ENCODE data around the gene LAMC2. TPM values are rescaled to one million over a fixed set of nuclear protein-coding genes. Genes with fewer than 3 reads are reported as not detected.

The LAMC2 gene
- 24.9 TPM for total RNA-seq
- long read RNA-seq, full-length matches to known transcripts, result 20 of 56 reads
- long read RNA-seq, partial matches to known transcripts, result 30 of 56 reads
- long read RNA-seq, other reads (novel, unspliced or antisense), result 6 of 56 reads

DNA sequence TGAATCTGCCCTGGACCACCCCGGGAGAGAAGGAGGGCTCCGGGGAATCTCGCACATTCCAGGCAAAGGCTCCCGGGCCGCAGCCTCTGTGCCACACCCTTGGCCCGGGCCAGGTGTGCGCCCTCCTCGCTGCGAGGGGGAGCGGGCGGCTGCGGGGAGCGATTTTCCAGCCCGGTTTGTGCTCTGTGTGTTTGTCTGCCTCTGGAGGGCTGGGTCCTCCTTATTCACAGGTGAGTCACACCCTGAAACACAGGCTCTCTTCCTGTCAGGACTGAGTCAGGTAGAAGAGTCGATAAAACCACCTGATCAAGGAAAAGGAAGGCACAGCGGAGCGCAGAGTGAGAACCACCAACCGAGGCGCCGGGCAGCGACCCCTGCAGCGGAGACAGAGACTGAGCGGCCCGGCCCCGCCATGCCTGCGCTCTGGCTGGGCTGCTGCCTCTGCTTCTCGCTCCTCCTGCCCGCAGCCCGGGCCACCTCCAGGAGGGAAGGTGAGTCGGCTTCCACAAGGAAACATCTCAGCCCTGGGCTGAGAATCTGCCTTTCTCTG is at the start of gene LAMC2:
Gene LAMC2 (plus strand): TSS at position 324 of the 550 bp plus-strand sequence. CDS start 89 bp downstream, at position 413.
- peak within 1 kb of the TSS; percentile 61 for H3K27ac ChIP-seq
- no peaks in the 10 kb centered on the region for H3K27me3 ChIP-seq (ENCODE audit: low read depth)
- peak; percentile 95 to 98 for ATAC-seq
- H3K9me3 ChIP-seq, result no peaks in the 10 kb centered on the region
- peaks cover 4% of the 10 kb centered on the region for H3K4me1 ChIP-seq
- H3K4me3 ChIP-seq, result peak within 1 kb of the TSS; percentile 50
- intact Hi-C loops (cut with DNase I), result no loop called here
- DNase-seq, result peak; percentile 72
- TF ChIP-seq, protein P1, sequence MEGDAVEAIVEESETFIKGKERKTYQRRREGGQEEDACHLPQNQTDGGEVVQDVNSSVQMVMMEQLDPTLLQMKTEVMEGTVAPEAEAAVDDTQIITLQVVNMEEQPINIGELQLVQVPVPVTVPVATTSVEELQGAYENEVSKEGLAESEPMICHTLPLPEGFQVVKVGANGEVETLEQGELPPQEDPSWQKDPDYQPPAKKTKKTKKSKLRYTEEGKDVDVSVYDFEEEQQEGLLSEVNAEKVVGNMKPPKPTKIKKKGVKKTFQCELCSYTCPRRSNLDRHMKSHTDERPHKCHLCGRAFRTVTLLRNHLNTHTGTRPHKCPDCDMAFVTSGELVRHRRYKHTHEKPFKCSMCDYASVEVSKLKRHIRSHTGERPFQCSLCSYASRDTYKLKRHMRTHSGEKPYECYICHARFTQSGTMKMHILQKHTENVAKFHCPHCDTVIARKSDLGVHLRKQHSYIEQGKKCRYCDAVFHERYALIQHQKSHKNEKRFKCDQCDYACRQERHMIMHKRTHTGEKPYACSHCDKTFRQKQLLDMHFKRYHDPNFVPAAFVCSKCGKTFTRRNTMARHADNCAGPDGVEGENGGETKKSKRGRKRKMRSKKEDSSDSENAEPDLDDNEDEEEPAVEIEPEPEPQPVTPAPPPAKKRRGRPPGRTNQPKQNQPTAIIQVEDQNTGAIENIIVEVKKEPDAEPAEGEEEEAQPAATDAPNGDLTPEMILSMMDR (IDR thresholded peaks at IDR 0.05), result peak; percentile 29
- H3K36me3 ChIP-seq, result no peaks in the 10 kb centered on the region

DNA sequence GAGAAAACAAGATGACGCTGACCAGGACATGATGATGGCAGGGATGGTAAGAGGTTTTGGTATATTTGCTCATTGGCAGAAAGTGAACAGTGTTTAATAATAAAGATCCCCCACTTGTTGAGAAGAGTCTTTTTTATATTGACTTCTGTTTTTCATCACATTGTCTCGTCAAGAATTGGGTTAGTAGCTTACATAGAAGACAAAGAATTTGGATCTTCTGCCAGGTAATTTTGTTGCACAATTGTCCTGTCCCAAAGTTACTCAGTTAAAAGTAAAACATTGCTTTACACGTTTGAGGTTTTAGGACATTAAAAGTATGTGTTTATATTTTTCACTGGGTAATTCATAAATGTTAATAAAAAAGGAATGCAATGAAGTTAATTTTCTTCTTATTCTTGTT is 48.3 kb upstream of the LAMC2 start:
- Histone ChIP-seq H3K4me1 (peaks cover 15% of the 10 kb centered on the region), H3K27me3 (ENCODE audit: low read depth) (no peaks in the 10 kb centered on the region), H3K9me3 (no peaks in the 10 kb centered on the region), H3K36me3 (peaks cover 77% of the 10 kb centered on the region), H3K27ac (no peak overlapping the region), H3K4me3 (no peak overlapping the region)
- ATAC-seq, result no peak
- TF ChIP-seq, protein P1 (IDR thresholded peaks at IDR 0.05), result no peak
- no peak for DNase-seq
- intact Hi-C loops (cut with DNase I), result no loop called here

DNA sequence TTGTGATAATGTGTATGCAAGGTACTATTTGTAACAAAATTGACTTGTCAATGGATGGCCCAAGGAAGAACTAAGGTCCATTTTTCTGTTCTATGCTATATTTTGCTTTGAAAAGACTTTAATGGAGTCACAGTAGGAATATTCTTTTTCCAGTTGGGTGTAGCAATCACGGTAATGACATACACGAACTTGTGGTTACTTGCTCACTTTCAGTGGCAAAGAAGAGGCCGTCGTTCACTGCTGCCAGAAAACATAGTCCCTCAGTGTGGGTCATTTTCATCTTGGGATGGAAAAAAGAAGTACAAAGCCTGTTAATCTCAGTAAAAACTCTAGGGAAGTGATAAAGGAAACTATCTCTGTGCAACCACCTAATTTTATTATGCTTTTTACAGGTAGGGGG is 47.8 kb upstream of the LAMC2 start:
- Histone ChIP-seq H3K27ac (no peak overlapping the region), H3K27me3 (ENCODE audit: low read depth) (no peaks in the 10 kb centered on the region), H3K36me3 (peaks cover 77% of the 10 kb centered on the region), H3K4me3 (no peak overlapping the region), H3K9me3 (no peaks in the 10 kb centered on the region), H3K4me1 (peaks cover 15% of the 10 kb centered on the region)
- TF ChIP-seq, protein P1 (IDR thresholded peaks at IDR 0.05), result no peak
- intact Hi-C loops (cut with DNase I), result no loop called here
- no peak for ATAC-seq
- DNase-seq, result no peak

DNA sequence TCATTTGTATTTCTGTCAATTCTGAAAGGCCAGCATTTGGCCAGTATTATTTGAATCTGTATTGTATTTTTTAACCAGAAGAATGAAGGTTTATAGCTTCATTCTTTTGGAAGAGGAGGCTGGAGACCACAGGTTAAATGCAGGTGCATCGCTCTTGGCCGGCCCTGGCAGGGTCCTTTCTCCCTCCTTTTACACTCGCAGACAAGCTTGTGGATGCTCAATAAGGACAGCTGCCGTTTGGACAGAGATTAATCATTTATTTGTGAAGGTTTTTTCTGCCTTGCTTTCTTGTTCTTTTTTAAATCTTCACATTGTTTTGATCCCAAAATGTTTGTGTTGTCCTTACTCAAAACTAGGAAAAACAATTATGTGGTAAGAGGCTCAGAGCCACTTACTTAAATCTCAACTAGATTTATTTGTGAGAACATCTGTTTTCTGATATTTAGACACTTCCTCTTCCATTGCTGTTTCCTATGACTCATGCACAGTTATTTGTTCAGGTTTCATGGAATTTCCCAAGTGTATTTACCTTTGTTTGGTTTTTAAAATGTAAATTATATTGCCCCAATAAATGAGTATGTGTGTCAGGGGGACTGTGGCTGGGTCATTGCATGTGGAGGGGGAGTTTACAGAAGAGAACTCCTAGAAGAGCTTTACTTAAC is 46.7 kb upstream of the LAMC2 start:
- intact Hi-C loops (cut with DNase I), result no loop called here
- H3K4me1 ChIP-seq, result peaks cover 15% of the 10 kb centered on the region
- TF ChIP-seq, protein P1 (IDR thresholded peaks at IDR 0.05), result no peak
- H3K4me3 ChIP-seq, result no peak overlapping the region
- peak in 1 of 2 donors; percentile 44 for ATAC-seq
- H3K27ac ChIP-seq, result no peak overlapping the region
- H3K36me3 ChIP-seq, result peaks cover 75% of the 10 kb centered on the region
- no peaks in the 10 kb centered on the region for H3K9me3 ChIP-seq
- DNase-seq, result no peak
- H3K27me3 ChIP-seq (ENCODE audit: low read depth), result no peaks in the 10 kb centered on the region

DNA sequence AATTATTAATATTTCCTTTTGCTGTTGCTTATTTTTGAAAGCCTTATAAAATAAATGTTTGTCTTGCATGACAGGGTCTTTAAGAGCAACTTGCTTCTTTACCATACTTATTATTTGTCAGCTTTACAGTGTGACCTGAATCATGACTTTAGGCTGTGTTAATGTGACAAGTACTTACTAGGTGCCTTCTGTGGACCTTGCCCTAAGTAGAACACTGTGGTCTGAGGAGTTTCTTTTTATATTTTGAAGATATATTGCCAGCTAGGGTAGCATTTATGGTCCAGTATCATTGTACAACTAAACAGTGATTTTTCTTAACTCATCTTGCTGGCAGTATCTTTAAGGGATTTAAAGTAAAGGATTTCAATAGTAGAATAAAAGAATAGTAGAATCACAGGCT is 45.4 kb upstream of the LAMC2 start:
- DNase-seq, result no peak
- Histone ChIP-seq H3K36me3 (peaks cover 67% of the 10 kb centered on the region), H3K4me1 (peaks cover 15% of the 10 kb centered on the region), H3K27me3 (ENCODE audit: low read depth) (no peaks in the 10 kb centered on the region), H3K27ac (no peak overlapping the region), H3K4me3 (no peak overlapping the region), H3K9me3 (no peaks in the 10 kb centered on the region)
- TF ChIP-seq, protein P1 (IDR thresholded peaks at IDR 0.05), result no peak
- intact Hi-C loops (cut with DNase I), result no loop called here
- no peak for ATAC-seq
